Mammary epithelial cell (primary cell): ENCODE results near the gene LY86.

Source experiments
- EZH2 ChIP-seq: IDR thresholded peaks from 2 replicates; pipeline ENCODE4 v1.6.1; 2012; ENCODE audit warnings: low read length, inconsistent platforms, borderline replicate concordance
- TF ChIP-seq, protein P1 (sequence below), 2 donors: IDR thresholded peaks in 1 of 2; conservative IDR thresholded peaks in 1 of 2; 2 replicates each; pipeline ENCODE4 v1.5.1; 2011 to 2012; ENCODE audit warnings: inconsistent platforms in 2 of 2, low read length in 2 of 2, mild to moderate bottlenecking in 2 of 2, control low read depth in 1 of 2, low read depth in 1 of 2; ENCODE audit not compliant: insufficient read depth in 1 of 2; ENCODE audit errors: extremely low read depth in 1 of 2

DNA sequence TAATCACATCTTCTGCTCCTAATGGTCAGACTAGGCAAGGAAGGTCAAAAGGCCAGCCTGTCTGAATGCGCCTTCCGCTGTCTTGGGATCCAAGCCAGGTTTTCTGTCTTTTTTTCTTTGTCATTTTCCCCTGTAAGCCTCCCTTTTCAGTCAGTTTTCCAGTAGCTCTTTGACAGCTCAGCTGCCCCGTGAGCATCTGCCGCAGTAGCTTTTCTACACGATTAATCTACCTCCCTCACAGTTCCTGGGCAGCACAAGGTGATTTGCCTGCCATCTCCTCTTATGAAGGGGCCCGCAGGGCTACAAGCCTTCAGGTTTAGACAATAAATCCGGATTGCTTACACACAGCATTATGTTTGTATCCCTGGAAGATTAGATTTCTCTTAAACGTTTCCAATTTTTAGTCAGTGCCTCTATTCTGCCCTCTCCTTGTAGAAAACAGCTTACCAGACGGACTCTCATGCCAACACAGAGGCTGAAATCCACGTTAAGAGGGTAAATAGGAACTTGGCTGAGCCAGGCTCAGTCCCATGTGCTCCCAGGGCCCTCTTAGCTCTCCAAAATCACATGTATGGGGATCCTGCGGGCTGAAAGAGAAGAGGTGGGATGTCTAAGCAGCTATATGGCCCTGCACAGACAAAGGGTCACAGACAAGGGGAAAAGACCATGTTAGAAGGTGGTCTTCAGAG, 77.2 kb downstream of the LY86 start:
- TF ChIP-seq, protein P1, sequence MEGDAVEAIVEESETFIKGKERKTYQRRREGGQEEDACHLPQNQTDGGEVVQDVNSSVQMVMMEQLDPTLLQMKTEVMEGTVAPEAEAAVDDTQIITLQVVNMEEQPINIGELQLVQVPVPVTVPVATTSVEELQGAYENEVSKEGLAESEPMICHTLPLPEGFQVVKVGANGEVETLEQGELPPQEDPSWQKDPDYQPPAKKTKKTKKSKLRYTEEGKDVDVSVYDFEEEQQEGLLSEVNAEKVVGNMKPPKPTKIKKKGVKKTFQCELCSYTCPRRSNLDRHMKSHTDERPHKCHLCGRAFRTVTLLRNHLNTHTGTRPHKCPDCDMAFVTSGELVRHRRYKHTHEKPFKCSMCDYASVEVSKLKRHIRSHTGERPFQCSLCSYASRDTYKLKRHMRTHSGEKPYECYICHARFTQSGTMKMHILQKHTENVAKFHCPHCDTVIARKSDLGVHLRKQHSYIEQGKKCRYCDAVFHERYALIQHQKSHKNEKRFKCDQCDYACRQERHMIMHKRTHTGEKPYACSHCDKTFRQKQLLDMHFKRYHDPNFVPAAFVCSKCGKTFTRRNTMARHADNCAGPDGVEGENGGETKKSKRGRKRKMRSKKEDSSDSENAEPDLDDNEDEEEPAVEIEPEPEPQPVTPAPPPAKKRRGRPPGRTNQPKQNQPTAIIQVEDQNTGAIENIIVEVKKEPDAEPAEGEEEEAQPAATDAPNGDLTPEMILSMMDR (conservative IDR thresholded peaks at IDR 0.05 in 1 of 2, IDR thresholded peaks at IDR 0.05 in 1 of 2; ENCODE audit: extremely low read depth in 1 of 2, insufficient read depth in 1 of 2, low read depth in 1 of 2, low read length in 2 of 2) = no peak
- TF ChIP-seq EZH2 = no peak
